Activated CD8-positive, alpha-beta memory T cell treated with anti-CD3 and anti-CD28 coated beads for 1 hour (primary cell): Measurements from ENCODE around the gene PFDN2.

ENCODE experiments used
- DNase-seq, 2 donors: peaks; one replicate each; pipeline ENCODE4 v3.0.0-alpha.2; 2020; ENCODE audit warnings: low read depth in 1 of 2; ENCODE audit errors: extremely low read depth in 1 of 2

The PFDN2 gene

DNA sequence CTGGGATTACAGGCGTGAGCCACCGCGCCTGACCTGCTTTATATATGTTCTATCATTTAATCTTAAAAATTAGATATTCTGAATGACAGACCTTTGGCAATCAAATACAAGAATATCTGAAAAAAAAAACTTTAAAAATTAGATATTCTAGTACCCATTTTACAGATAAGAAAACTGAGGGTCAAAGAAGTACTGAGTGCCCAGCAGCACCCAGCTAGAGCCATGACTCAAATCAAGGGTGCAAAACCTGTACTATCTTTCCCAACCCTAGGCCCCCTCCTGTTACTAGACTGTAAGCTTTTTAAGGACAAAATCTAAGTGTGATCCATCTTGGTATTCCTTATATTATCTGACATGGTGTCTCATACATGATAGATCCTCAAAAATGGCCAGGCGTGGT lies 56.4 kb downstream of the PFDN2 start:
- DNase-seq = no peak

DNA sequence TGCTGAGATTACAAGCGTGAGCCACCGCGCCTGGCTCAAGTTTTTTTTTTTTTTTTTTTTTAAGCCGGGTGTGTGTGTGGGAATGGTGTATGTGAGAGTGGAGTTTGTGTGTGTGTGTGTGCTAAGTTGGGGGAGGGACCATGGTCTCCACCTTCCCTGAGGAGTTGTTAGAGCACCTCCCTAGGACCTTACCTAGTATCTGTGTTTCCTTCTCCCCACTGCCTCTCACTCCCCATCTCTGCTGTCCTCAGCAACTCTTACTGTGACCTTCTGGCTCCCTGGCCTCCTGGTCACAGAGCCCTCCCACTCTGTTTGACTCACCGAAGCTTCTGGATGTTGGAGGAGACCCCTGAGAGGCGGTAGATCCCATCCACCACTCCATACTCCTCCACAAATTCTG lies 58.5 kb downstream of the PFDN2 start:
- no peak for DNase-seq

DNA sequence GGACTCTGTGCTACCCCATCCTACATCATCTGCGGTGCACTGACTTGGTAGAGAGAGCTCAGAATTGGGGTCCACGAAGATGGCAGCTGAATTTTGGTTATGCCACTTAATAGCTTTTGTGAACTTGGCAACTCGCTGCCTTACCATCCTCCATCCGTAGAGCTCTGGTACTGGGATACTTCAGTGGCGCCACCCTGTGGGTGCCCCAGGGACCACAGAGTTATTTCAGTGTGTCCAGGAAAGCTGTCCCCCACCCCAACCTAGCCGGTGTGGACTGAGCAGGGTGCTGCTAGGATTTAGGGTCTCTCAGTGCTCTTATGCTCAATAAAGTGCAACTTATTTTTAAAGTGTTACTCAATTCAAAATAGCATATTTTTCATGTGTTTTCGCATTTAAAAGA lies 63.0 kb downstream of the PFDN2 start:
- no peak for DNase-seq

DNA sequence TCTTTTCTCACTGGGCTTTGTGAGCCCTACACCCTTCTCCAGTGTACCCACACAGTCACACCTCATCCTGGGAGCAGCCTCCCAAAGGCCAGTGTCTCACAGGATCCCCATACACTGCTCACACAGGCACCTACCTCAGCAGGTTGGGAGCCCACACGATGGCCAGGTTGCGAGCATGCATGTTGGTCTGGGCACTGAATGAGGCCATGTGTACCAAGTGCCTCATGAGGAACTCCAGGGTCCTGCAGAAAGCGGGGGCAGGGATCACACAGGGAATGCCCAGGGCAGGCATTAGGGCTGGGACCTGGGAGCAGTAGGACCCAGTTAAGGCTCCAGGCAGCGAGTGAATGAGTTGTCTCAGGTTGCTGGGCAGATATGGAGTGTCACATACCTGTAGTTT lies 63.6 kb downstream of the PFDN2 start:
- no peak for DNase-seq

DNA sequence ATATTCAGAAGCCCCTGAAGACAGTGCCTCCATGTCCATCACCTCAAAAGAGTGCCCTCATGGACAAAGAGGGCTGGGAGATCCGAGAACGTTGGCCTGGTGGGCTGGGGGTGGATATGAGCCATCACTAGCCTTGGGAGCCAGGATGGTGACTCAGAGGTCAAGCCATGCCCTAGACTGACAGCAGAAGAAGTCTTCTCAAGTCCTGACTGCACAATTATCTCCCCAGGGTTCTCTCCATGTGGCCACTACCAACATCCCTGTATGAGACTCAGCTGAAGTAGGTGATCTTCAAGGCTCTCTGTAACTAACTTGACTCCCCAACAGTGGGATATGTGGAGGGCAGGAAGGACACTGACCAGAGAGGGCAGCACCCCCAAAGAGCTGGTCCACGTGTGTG lies 64.9 kb downstream of the PFDN2 start:
- no peak for DNase-seq

DNA sequence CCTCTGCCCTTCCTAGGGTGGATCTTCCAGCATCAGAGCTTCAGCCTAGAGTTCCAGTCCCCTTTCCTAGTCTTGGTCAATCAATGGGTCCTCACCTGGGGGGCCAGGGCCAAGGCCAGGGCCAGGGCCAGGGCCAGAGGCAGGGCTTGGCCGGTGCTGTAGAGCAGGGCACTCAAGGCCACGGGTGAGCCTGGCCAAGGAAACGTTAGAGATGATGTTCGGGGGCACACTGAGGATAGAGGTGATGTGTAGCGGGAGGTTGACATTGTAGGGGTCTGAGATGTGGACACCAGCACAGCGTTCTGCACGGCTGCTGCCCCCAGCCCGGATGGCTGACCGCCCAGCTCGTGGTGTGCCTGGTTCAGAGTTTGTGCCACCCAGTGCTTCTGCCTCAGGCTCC lies 66.6 kb downstream of the PFDN2 start:
- no peak for DNase-seq
